Neural cell (in vitro differentiated cells): Measurements from ENCODE around the gene MCAT. TPM values are rescaled to one million over a fixed set of nuclear protein-coding genes. Genes with fewer than 3 reads are reported as not detected.

Experiments
- H2AFZ ChIP-seq: fragments of 200-600, 300-800 bp; sonication (generic), shearing (Covaris generic); 2 replicates; pipeline ENCODE4 v1.6.0; 2014; ENCODE audit warnings: low read depth, mild to moderate bottlenecking, antibody characterized with exemption, low read length, moderate library complexity
- H3F3A ChIP-seq: fragments of 200-600 bp; shearing (Covaris generic); 2 replicates; pipeline ENCODE4 v1.6.1; 2016; ENCODE audit warnings: mild to moderate bottlenecking, moderate library complexity, mixed read lengths, antibody characterized with exemption, low read length; ENCODE audit not compliant: insufficient read depth, poor library complexity, severe bottlenecking
- H3K27ac ChIP-seq: fragments of 200-600, 300-800 bp; sonication (generic), shearing (Covaris generic); 2 replicates; pipeline ENCODE4 v1.5.1; 2014; ENCODE audit warnings: mild to moderate bottlenecking, low read length, moderate library complexity
- H3K27me3 ChIP-seq: fragments of 300-800, 200-600 bp; sonication (generic), shearing (Covaris generic); 2 replicates; pipeline ENCODE4 v1.6.0; 2014; ENCODE audit warnings: mild to moderate bottlenecking, low read depth, low read length, moderate library complexity; ENCODE audit not compliant: insufficient read depth
- H3K36me3 ChIP-seq: fragments of 300-800, 200-600 bp; sonication (generic), shearing (Covaris generic); 2 replicates; pipeline ENCODE4 v1.5.1; 2014; ENCODE audit warnings: mild to moderate bottlenecking, antibody characterized with exemption, low read length, moderate library complexity; ENCODE audit not compliant: insufficient read depth
- H3K4me2 ChIP-seq: fragments of 300-800, 200-600 bp; sonication (generic), shearing (Covaris generic); 2 replicates; pipeline ENCODE4 v1.6.0; 2014; ENCODE audit warnings: mild to moderate bottlenecking, low read length
- H3K4me3 ChIP-seq: fragments of 300-800, 200-600 bp; sonication (generic), shearing (Covaris generic); 2 replicates; pipeline ENCODE4 v1.5.1; 2014; ENCODE audit warnings: mild to moderate bottlenecking, low read length, moderate library complexity
- H3K79me2 ChIP-seq: fragments of 200-600 bp; shearing (Covaris generic); replicated peaks from 2 replicates; pipeline ENCODE4 v1.6.0; 2014; ENCODE audit warnings: mild to moderate bottlenecking, low read length, moderate library complexity; ENCODE audit not compliant: insufficient read depth
- H3K9ac ChIP-seq: fragments of 300-800, 200-600 bp; sonication (generic), shearing (Covaris generic); 2 replicates; pipeline ENCODE4 v1.6.1; 2016; ENCODE audit warnings: mild to moderate bottlenecking, low read length, mixed read lengths
- H3K9me2 ChIP-seq: fragments of 200-600 bp; shearing (Covaris generic); 2 replicates; pipeline ENCODE4 v1.6.1; 2016; ENCODE audit warnings: mild to moderate bottlenecking, low read length, mixed read lengths; ENCODE audit not compliant: insufficient read depth
- H3K9me3 ChIP-seq: fragments of 200-600, 300-800 bp; sonication (generic), shearing (Covaris generic); 2 replicates; pipeline ENCODE4 v1.6.1; 2016; ENCODE audit warnings: mild to moderate bottlenecking, mixed run types, low read length, moderate library complexity, mixed read lengths
- H4K20me1 ChIP-seq: fragments of 200-600 bp; shearing (Covaris generic); 2 replicates; pipeline ENCODE4 v1.6.1; 2016; ENCODE audit warnings: mild to moderate bottlenecking, mixed run types; ENCODE audit not compliant: insufficient read depth
- CTCF ChIP-seq: fragments of 450-650 bp; IDR thresholded peaks from 2 replicates; pipeline ENCODE4 v1.5.1; 2014; ENCODE audit warnings: antibody characterized with exemption, mild to moderate bottlenecking, moderate library complexity; ENCODE audit not compliant: poor library complexity, severe bottlenecking
- EP300 ChIP-seq: fragments of 450-650 bp; conservative IDR thresholded peaks from 2 replicates; pipeline ENCODE4 v1.6.1; 2014; ENCODE audit warnings: antibody characterized with exemption, mild to moderate bottlenecking, moderate library complexity; ENCODE audit not compliant: poor library complexity, severe bottlenecking
- EZH2 ChIP-seq: fragments of 200-600, 300-800 bp; shearing (Covaris generic), sonication (generic); IDR thresholded peaks from 2 replicates; pipeline ENCODE4 v1.6.1; 2014; ENCODE audit warnings: antibody characterized with exemption, low read length, borderline replicate concordance, mild to moderate bottlenecking; ENCODE audit not compliant: insufficient read depth, poor library complexity, severe bottlenecking
- MXI1 ChIP-seq: fragments of 450-650 bp; conservative IDR thresholded peaks from 2 replicates; pipeline ENCODE4 v1.6.1; 2014; ENCODE audit warnings: antibody characterized with exemption, mild to moderate bottlenecking; ENCODE audit not compliant: poor library complexity, severe bottlenecking
- POLR2AphosphoS5 ChIP-seq: IDR thresholded peaks from 2 replicates; pipeline ENCODE4 v1.6.1; 2012
- RAD21 ChIP-seq: fragments of 450-650 bp; conservative IDR thresholded peaks from 2 replicates; pipeline ENCODE4 v1.6.1; 2014; ENCODE audit warnings: antibody characterized with exemption, mild to moderate bottlenecking, moderate library complexity
- SMC3 ChIP-seq: fragments of 450-650 bp; conservative IDR thresholded peaks from 2 replicates; pipeline ENCODE4 v1.6.1; 2014; ENCODE audit warnings: antibody characterized with exemption, mild to moderate bottlenecking, moderate library complexity; ENCODE audit not compliant: poor library complexity
- TAF1 ChIP-seq: IDR thresholded peaks from 2 replicates; pipeline ENCODE4 v1.6.1; 2012; ENCODE audit warnings: low read depth
- polyA plus RNA-seq: library from polyadenylated mRNA; depleted of rRNA; stranded (reverse); fragments of >200 nt; gene quantifications from 2 replicates; pipeline ENCODE4 v1.2.3, GENCODE V29; 2014
- TF ChIP-seq, protein P1 (sequence below): IDR thresholded peaks from 2 replicates; pipeline ENCODE4 v1.6.1; 2012; ENCODE audit warnings: borderline replicate concordance

MCAT gene
- polyA plus RNA-seq, 1 donor from 2014 or later, result 46.8 TPM

- no peaks in the 10 kb centered on the region for H3K9me2 ChIP-seq
These were observed 40.5 kb upstream of the MCAT start for GRCh38 chr22:43183496-43184277.

GRCh38 chr22:43182726-43183125 lies 39.5 kb upstream of the MCAT start:
- Histone ChIP-seq H3K4me2 (no peak overlapping the region), H3K4me3 (no peak overlapping the region), H3K79me2 (no peaks in the 10 kb centered on the region), H2AFZ (no peak overlapping the region), H3K9ac (no peak overlapping the region), H3F3A (no peaks in the 10 kb centered on the region), H3K36me3 (no peaks in the 10 kb centered on the region), H3K27ac (no peak overlapping the region), H3K27me3 (no peaks in the 10 kb centered on the region), H3K9me2 (no peaks in the 10 kb centered on the region), H4K20me1 (no peaks in the 10 kb centered on the region), H3K9me3 (no peaks in the 10 kb centered on the region)
- TF ChIP-seq TAF1 (no peak), MXI1 (no peak), RAD21 (no peak), POLR2AphosphoS5 (no peak), SMC3 (no peak), EP300 (no peak), CTCF (no peak)
- TF ChIP-seq, protein P1, sequence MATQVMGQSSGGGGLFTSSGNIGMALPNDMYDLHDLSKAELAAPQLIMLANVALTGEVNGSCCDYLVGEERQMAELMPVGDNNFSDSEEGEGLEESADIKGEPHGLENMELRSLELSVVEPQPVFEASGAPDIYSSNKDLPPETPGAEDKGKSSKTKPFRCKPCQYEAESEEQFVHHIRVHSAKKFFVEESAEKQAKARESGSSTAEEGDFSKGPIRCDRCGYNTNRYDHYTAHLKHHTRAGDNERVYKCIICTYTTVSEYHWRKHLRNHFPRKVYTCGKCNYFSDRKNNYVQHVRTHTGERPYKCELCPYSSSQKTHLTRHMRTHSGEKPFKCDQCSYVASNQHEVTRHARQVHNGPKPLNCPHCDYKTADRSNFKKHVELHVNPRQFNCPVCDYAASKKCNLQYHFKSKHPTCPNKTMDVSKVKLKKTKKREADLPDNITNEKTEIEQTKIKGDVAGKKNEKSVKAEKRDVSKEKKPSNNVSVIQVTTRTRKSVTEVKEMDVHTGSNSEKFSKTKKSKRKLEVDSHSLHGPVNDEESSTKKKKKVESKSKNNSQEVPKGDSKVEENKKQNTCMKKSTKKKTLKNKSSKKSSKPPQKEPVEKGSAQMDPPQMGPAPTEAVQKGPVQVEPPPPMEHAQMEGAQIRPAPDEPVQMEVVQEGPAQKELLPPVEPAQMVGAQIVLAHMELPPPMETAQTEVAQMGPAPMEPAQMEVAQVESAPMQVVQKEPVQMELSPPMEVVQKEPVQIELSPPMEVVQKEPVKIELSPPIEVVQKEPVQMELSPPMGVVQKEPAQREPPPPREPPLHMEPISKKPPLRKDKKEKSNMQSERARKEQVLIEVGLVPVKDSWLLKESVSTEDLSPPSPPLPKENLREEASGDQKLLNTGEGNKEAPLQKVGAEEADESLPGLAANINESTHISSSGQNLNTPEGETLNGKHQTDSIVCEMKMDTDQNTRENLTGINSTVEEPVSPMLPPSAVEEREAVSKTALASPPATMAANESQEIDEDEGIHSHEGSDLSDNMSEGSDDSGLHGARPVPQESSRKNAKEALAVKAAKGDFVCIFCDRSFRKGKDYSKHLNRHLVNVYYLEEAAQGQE, result no peak

More at GRCh38 chr22:43183496-43184277, 40.5 kb upstream of the MCAT start:
- no peak overlapping the region for H3K27ac ChIP-seq
- no peak overlapping the region for H2AFZ ChIP-seq
- no peaks in the 10 kb centered on the region for H3K79me2 ChIP-seq
- no peaks in the 10 kb centered on the region for H3K36me3 ChIP-seq
- no peaks in the 10 kb centered on the region for H4K20me1 ChIP-seq
- H3K4me2 ChIP-seq, result no peak overlapping the region
- no peaks in the 10 kb centered on the region for H3K27me3 ChIP-seq
- H3F3A ChIP-seq, result no peaks in the 10 kb centered on the region
- TF ChIP-seq, protein P1, result no peak
- no peak for TF ChIP-seq TAF1
- no peak for TF ChIP-seq CTCF
- no peak for TF ChIP-seq EZH2
- TF ChIP-seq RAD21, result no peak
- TF ChIP-seq EP300, result no peak
- TF ChIP-seq MXI1, result no peak
- no peak for TF ChIP-seq SMC3
- no peak for TF ChIP-seq POLR2AphosphoS5
- H3K9ac ChIP-seq, result no peak overlapping the region
- no peaks in the 10 kb centered on the region for H3K9me3 ChIP-seq
- no peak overlapping the region for H3K4me3 ChIP-seq
